ES-I3 (cell line): ENCODE measurements around the gene YRDC.
A peak's percentile ranks its signal among the peaks of the same experiment; 100 is the strongest.

Source experiments
- H3K36me3 ChIP-seq: 2 replicates; pipeline ENCODE4 v1.6.1; 2013; ENCODE audit warnings: mild to moderate bottlenecking, low read length, control low read depth, moderate library complexity; ENCODE audit not compliant: insufficient read depth
- H3K4me1 ChIP-seq: 2 replicates; pipeline ENCODE4 v1.6.1; 2013; ENCODE audit warnings: mild to moderate bottlenecking, control low read depth, low read length; ENCODE audit not compliant: insufficient read depth
- H3K9ac ChIP-seq: 2 replicates; pipeline ENCODE4 v1.6.1; 2013; ENCODE audit warnings: low read depth, mild to moderate bottlenecking, low read length, moderate library complexity
- H3K9me3 ChIP-seq: 2 replicates; pipeline ENCODE4 v1.6.1; 2013; ENCODE audit warnings: mild to moderate bottlenecking, low read length, moderate library complexity; ENCODE audit not compliant: control insufficient read depth, insufficient read depth

YRDC gene, protein sequence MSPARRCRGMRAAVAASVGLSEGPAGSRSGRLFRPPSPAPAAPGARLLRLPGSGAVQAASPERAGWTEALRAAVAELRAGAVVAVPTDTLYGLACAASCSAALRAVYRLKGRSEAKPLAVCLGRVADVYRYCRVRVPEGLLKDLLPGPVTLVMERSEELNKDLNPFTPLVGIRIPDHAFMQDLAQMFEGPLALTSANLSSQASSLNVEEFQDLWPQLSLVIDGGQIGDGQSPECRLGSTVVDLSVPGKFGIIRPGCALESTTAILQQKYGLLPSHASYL

DNA sequence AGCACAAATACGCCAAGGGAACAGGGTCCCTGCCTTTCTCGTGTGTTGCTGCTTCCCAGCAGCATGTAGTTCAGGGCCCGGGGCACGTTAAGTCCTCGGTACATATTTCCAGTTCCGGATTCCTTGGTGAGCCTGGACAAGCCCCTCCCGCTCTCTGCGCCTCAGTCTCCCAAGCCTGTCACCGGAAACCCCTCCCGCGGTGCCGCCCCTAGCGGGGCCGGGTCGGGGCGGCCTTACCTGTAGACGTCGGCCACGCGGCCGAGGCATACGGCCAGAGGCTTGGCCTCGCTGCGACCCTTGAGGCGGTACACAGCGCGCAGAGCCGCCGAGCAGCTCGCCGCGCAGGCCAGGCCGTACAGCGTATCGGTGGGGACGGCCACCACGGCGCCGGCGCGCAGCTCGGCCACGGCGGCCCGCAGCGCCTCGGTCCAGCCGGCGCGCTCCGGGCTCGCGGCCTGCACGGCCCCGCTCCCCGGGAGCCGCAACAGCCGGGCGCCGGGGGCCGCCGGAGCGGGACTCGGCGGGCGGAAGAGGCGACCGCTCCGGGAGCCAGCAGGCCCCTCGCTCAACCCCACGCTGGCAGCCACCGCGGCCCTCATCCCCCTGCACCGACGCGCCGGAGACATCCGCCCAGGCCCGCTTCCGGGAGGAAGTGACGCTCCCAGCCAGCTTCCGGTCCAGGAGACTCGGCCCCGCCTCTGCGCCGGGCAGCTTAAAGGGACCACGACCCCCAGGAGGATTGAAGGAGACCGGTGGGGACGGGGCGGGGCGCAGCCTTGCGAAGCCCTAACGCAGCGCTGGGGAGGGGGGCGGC, at the start of gene YRDC, which contains the start of gene C1orf122:
YRDC (minus strand) TSS at position 654 of the 814 bp plus-strand sequence; CDS start at position 626, 28 bp downstream.
C1orf122 (plus strand) TSS at position 236 of the 814 bp plus-strand sequence. CDS start 615 bp downstream, outside the sequence.
- Histone ChIP-seq H3K36me3 (peaks cover 41% of the 10 kb centered on the region), H3K9me3 (no peaks in the 10 kb centered on the region), H3K4me1 (no peaks in the 10 kb centered on the region), H3K9ac (peak within 1 kb of the TSS; percentile 72)

DNA sequence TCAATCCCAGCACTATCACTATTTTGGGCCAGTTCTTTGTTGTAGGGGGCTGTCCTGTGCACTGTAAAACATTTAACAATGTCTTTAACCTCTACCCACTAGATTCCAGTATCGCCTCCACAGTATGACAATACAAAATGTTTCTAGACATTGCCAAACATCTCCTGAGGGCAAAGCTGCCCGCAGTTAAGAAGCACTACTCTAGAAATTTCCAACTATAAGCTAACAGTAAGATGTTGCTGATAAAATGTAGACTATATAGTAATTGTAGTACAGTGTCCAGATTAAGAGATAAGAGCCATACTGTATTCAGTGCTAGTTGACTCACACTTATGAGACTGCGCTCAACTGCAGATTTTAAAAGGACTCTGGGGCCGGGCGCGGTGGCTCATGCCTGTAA, 46.4 kb upstream of the YRDC start:
- Histone ChIP-seq H3K9ac (no peak overlapping the region), H3K9me3 (no peaks in the 10 kb centered on the region), H3K36me3 (no peaks in the 10 kb centered on the region; the same call in 1 of the 2 replicates), H3K4me1 (peaks cover 4% of the 10 kb centered on the region; the same call in 1 of the 2 replicates)

DNA sequence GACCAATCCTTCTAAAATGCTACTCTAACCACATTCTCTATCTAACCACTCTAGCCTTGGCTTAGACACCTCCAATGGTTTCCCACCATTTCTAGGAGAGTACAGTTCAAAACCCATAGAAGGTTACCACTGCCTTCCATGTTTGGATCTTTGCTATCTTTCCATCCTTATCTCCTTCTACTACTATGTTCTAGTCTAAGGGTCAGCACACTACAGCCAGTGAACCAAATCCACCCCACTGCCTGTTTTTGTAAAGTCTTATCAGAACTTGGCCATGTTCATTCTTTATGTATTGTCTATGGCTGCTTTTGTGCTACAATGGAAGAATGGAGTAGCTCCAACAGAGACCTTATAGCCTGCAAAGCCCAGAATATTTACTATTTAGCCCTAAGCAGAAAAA, 45.1 kb upstream of the YRDC start:
- no peak overlapping the region for H3K9ac ChIP-seq
- no peaks in the 10 kb centered on the region for H3K9me3 ChIP-seq
- H3K36me3 ChIP-seq = no peaks in the 10 kb centered on the region; the same call in 1 of the 2 replicates
- no peaks in the 10 kb centered on the region for H3K4me1 ChIP-seq

DNA sequence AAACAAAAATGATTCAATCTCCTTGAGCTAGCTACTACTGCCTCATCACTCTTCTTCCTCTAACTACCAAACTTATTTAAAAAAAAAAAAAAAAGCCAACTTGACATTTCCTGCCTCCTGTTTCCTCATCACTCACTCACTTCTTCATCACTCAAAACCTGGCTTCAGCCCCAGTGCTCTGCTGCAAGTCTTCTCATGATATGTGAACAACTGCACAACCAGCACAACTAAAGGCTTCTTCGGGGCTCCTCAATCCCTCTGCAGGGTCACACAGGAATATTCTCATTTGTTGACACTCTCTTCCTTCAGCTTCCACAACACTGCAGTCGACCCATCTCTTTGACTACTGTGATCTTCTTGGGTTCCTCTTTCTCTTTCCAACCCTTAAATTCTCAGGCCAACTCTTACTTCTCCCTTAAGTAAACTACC, 43.8 kb upstream of the YRDC start:
- H3K9ac ChIP-seq = no peak overlapping the region
- no peaks in the 10 kb centered on the region for H3K4me1 ChIP-seq
- no peaks in the 10 kb centered on the region for H3K9me3 ChIP-seq
- H3K36me3 ChIP-seq = no peaks in the 10 kb centered on the region; the same call in 1 of the 2 replicates

DNA sequence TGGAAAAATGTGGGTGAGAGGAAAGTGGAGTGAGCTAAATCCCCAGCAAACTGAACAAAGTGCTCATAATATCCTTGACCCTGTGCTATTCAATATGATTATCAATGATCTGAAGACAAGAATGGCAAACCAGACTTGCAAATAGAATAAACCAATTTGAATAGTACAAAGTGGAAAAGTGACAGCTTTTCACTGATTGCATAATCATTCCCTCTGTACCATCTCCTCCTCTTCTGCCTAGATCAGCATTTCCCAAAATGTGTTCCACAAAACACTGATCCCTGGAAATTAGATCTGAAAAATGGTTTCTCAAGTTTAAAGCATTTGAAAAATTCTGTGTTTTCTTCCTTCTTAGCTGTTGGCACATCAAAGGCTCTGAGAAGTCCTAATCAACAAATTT, 43.3 kb upstream of the YRDC start:
- H3K9me3 ChIP-seq = no peaks in the 10 kb centered on the region
- H3K9ac ChIP-seq = no peak overlapping the region
- H3K36me3 ChIP-seq = no peaks in the 10 kb centered on the region; the same call in 1 of the 2 replicates
- no peaks in the 10 kb centered on the region for H3K4me1 ChIP-seq

DNA sequence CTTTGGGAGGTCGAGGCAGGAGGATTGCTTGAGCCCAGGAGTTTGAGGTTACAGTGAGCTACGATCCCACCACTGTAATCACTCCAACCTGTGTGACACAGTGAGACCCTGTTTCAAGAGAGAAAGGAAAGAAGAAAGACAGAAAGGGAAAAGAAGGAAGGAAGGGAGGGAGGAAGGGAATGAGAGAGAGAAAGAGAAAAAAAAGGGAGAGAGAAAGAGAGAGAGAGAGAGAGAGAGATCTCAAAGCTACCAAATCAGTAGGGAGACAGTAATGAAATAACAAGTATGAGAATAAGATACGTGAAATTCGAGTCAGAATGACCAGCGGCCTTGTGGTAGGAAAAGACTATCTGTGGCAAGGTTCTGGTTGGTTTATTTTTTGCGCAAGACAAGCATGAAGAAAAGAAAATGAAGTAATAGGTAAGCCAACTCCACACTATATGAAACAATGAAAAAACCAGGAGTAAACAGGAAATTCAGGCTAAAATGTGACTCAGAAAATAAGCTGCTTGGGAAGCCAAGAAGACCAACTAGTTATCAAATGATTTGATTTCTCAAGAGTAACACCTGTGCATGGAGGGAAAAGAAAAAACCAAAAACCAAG, 42.4 kb upstream of the YRDC start:
- no peaks in the 10 kb centered on the region for H3K9me3 ChIP-seq
- no peak overlapping the region for H3K9ac ChIP-seq
- H3K4me1 ChIP-seq = no peaks in the 10 kb centered on the region
- H3K36me3 ChIP-seq = no peaks in the 10 kb centered on the region; the same call in 1 of the 2 replicates

DNA sequence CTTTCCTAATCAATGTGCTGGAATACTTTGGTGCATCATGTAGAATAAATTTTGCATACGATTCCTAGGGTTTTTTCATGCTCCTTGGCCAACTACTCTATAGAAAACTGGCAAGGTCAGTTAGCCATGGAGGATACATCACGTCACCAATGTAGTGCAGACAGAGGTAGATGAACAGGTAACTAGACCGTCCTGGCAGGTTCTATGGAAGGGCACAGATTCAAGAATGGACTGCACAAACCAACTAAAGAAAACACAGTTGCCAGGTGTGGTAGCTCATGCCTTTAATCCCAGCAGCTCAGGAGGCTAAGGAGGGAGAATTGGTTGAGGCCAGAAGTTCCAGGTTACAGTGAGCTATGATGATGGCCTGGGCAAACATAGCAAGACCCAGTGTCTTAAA, 41.5 kb upstream of the YRDC start:
- Histone ChIP-seq H3K36me3 (no peaks in the 10 kb centered on the region; the same call in 1 of the 2 replicates), H3K9ac (no peak overlapping the region), H3K4me1 (no peaks in the 10 kb centered on the region), H3K9me3 (no peaks in the 10 kb centered on the region)

DNA sequence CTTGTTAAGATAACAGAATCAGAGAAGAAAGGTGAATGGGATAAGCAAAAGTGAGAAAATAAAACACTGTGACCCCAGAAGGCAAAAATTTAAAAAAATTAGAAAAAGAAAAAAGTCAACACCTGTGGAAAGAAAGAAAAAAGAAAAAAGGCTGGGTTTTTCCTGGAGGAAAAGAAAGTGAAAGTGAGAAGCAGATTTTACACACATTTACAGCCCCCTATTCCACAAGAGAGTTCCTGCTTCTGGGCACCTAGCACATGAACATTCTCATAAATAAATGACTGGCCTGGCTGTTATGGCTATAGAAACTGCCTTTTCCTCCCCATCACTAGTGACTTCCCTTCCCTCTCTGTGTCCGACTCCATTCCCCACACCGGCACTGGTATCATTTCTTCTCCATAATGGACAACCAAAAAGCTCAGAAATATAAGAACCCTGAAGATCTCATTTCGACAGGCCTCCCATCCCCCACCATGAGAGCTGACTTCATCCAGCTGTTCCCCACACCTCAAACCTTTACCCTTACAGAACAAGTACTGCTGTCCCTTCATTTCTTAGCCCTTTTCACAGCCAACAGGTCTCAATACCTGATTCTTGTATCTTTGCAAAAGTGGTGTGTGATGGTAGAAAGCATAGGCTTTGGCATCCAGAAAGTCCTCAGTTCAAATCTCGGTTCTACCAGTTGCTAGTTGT, 38.8 kb upstream of the YRDC start:
- no peak overlapping the region for H3K9ac ChIP-seq
- no peaks in the 10 kb centered on the region for H3K4me1 ChIP-seq
- H3K9me3 ChIP-seq = no peaks in the 10 kb centered on the region
- H3K36me3 ChIP-seq = no peaks in the 10 kb centered on the region

DNA sequence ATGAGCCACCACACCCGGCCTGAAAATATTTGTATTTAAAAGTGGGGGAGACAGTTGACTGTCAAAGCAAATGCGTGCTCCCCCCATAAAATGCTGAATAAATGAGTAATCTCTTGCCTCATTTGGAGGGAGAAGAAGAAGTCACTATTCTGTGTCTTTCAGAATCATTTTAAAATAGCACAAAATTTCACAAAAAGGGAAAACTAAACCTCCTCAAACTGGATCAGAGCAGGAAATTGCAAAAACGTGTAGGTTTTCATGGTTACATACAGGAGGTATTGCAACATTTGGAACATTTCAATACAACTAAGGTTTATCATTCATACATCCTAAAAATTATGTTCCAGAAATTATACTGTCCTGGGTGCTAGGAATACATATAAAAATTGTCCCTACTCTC, 37.8 kb upstream of the YRDC start:
- no peak overlapping the region for H3K9ac ChIP-seq
- H3K4me1 ChIP-seq = no peaks in the 10 kb centered on the region
- no peaks in the 10 kb centered on the region for H3K9me3 ChIP-seq
- H3K36me3 ChIP-seq = no peaks in the 10 kb centered on the region

DNA sequence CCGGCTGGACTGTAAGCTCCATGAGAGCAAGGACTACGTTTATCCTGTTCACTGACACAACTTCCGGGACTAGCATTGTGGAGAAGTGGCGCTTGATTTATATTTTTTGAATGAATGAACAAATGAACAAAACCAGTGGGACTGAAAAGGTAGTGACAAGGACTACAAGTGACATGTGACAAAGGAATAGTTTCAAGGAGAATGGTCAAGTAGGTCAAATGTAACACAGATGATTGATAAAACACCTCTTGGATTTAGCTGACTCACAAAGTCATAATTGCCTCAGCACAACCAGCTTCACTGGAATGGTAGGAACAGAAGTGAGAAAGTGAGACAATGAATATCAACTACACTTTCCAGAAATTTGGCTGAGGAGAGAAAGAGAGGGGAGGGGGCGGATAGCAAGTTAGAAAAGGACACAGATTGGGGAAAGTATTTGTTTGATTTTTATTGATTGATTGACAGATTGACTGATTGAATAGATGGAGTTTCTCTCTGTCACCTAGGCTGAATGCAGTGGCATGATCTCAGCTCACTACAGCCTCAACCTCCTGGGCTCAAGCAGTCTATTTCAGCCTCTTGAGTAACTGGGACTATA, 37.1 kb upstream of the YRDC start:
- no peak overlapping the region for H3K9ac ChIP-seq
- H3K4me1 ChIP-seq = no peaks in the 10 kb centered on the region
- no peaks in the 10 kb centered on the region for H3K36me3 ChIP-seq
- no peaks in the 10 kb centered on the region for H3K9me3 ChIP-seq

DNA sequence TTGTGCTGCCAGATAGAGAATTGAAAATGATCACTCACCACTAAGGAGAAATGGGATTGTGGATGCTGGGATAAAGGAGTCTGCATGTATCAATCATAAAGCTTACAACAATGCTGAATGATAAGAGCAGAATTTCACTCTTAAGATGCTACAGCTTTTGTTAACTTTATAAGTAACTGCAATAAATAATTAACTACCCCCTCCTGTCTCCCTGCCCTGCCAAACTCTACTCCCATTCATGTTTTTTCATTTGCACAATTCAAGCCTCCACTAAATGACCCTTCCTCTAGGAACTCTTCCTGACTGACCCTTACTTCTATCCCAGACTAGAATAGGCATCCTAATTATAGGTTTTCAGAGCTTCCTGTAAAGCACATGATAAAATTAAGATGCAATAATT, 36.5 kb upstream of the YRDC start:
- Histone ChIP-seq H3K4me1 (no peaks in the 10 kb centered on the region), H3K36me3 (no peaks in the 10 kb centered on the region), H3K9me3 (no peaks in the 10 kb centered on the region), H3K9ac (no peak overlapping the region)

DNA sequence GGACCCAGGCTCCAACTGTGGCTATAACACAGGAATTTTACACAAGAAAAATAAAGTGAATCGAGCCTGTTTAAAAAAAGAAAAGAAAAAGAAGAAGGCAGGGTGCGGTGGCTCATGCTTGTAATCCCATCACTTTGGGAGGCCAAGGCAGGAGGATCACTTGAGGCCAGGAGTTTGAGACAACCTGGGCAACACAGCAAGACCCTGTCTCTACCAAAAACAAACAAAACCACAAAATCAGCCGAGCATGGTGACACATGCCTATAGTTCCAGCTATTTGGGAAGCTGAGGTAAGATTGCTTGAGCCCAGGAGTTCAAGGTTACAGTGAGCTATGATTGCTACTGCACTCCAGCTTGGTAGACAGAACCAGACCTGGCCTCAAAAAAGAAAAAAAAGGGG, 33.6 kb upstream of the YRDC start:
- no peaks in the 10 kb centered on the region for H3K4me1 ChIP-seq
- H3K36me3 ChIP-seq = no peaks in the 10 kb centered on the region; the same call in 1 of the 2 replicates
- H3K9ac ChIP-seq = no peak overlapping the region
- no peaks in the 10 kb centered on the region for H3K9me3 ChIP-seq

DNA sequence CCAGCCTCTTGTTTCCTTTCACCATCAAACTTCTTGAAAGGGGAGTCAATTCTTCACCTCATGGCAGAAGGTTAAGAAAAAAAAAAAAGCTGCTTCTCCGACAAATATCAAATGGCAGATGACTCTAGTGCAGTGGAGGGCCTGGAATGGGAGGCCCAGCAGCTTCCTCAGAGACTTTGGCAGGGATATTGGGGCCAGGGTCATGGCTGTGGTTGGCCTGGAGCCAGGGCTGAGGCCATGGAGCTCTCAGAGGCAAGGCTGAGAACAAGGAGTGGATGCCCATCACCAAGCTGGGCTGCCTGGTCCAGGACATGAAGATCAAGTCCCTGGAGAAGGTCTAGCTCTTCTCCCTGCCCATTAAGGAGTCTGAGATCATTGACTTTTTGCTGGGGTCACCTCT, 32.7 kb upstream of the YRDC start:
- no peak overlapping the region for H3K9ac ChIP-seq

DNA sequence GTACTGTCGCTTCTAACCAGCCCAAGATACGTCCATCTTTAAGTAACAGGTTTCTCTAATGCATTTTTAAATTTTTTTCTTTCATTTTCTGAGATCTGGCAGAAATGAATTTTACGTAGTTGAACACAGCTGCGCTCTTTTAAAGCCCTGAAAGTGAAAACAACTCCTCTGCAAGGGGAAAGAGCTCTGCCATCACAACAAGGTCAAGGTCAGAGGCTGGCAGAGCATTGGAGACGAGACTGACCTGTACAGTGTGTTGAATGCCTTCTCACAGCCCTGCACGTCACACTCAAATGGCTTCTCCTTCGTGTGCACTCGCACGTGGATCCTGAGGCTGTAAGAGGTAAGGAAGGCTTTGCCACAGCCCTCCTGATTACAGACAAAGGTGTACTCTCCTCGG, 31.7 kb upstream of the YRDC start:
- Histone ChIP-seq H3K9me3 (no peaks in the 10 kb centered on the region), H3K4me1 (no peaks in the 10 kb centered on the region), H3K9ac (no peak overlapping the region), H3K36me3 (peaks cover 4% of the 10 kb centered on the region)

More for the DNA sequence above, 32.7 kb upstream of the YRDC start:
- Histone ChIP-seq H3K9me3 (no peaks in the 10 kb centered on the region), H3K36me3 (no peaks in the 10 kb centered on the region; the same call in 1 of the 2 replicates), H3K4me1 (no peaks in the 10 kb centered on the region)
